Measurements from ENCODE around the gene ADAMTSL1. TPM values are rescaled to one million over a fixed set of nuclear protein-coding genes. Genes with fewer than 3 reads are reported as not detected.

ADAMTSL1 gene
- total RNA-seq, 2 experiments from 2014 or later: not detected

GRCh38 chr9:18682907-18683306, 209.0 kb downstream of the ADAMTSL1 start:
- H3K4me1 ChIP-seq (ENCODE audit: insufficient read depth, low read length, poor library complexity, severe bottlenecking): no peaks in the 10 kb centered on the region
- no peak for DNase-seq (ENCODE audit: low spot score)
- ChIA-PET CTCF (ENCODE audit: unreplicated experiment) (no interaction called here), POLR2A (interaction anchor here (0.6 to 1.4 kb wide), 5 partner anchors 10 to 1328 kb away, joined by 3 to 4 read pairs (median 3); no protein-coding TSS in a partner anchor)
- BruUV-seq (replicated peaks): no TSS peak
- TF ChIP-seq CTCF (conservative IDR thresholded peaks at IDR 0.05; ENCODE audit: low read length) (no peak), EZH2phosphoT487 (IDR thresholded peaks at IDR 0.05; ENCODE audit: borderline replicate concordance, low read depth, low read length) (no peak)
- no peak overlapping the region for H3K27ac ChIP-seq (ENCODE audit: low read depth, low read length, poor library complexity, severe bottlenecking)
- intact Hi-C loops (cut with micrococcal nuclease; ENCODE audit: unreplicated experiment): no loop called here
- no peaks in the 10 kb centered on the region for H3K79me2 ChIP-seq (ENCODE audit: insufficient read depth, low read depth, low read length)
- H3K36me3 ChIP-seq (ENCODE audit: insufficient read depth, low read length): no peaks in the 10 kb centered on the region
- H3K9me2 ChIP-seq (ENCODE audit: insufficient read depth, low read length): no peaks in the 10 kb centered on the region
- H3K4me3 ChIP-seq (ENCODE audit: low read depth, low read length, poor library complexity, severe bottlenecking): no peak overlapping the region
- no peaks in the 10 kb centered on the region for H4K20me1 ChIP-seq (ENCODE audit: insufficient read depth, low read length)
- no peak overlapping the region for H3K4me2 ChIP-seq (ENCODE audit: low read length)
- no peak overlapping the region for H2AFZ ChIP-seq (ENCODE audit: low read length)
- H3K9me3 ChIP-seq (ENCODE audit: low read length): no peaks in the 10 kb centered on the region

- POLR2A ChIA-PET: interaction anchor here (0.6 to 1.4 kb wide), 6 partner anchors 10 to 1328 kb away, joined by 3 to 4 read pairs (median 3); no protein-coding TSS in a partner anchor
- no peak overlapping the region for H3K4me3 ChIP-seq (ENCODE audit: low read depth, low read length, poor library complexity, severe bottlenecking)
- no peaks in the 10 kb centered on the region for H3K36me3 ChIP-seq (ENCODE audit: insufficient read depth, low read length)
- no peaks in the 10 kb centered on the region for H3K4me1 ChIP-seq (ENCODE audit: insufficient read depth, low read length, poor library complexity, severe bottlenecking)
- no peaks in the 10 kb centered on the region for H4K20me1 ChIP-seq (ENCODE audit: insufficient read depth, low read length)
- H3K79me2 ChIP-seq (ENCODE audit: insufficient read depth, low read depth, low read length): no peaks in the 10 kb centered on the region
- no peak for TF ChIP-seq CTCF (conservative IDR thresholded peaks at IDR 0.05; ENCODE audit: low read length)
- no peak for TF ChIP-seq EZH2phosphoT487 (IDR thresholded peaks at IDR 0.05; ENCODE audit: borderline replicate concordance, low read depth, low read length)
- DNase-seq (ENCODE audit: low spot score): no peak
- intact Hi-C loops (cut with micrococcal nuclease; ENCODE audit: unreplicated experiment): no loop called here
- H3K27ac ChIP-seq (ENCODE audit: low read depth, low read length, poor library complexity, severe bottlenecking): no peak overlapping the region
- no peak overlapping the region for H3K4me2 ChIP-seq (ENCODE audit: low read length)
- BruUV-seq (replicated peaks): no TSS peak
- H3K9me2 ChIP-seq (ENCODE audit: insufficient read depth, low read length): no peaks in the 10 kb centered on the region
- no peaks in the 10 kb centered on the region for H3K9me3 ChIP-seq (ENCODE audit: low read length)
- no peak overlapping the region for H2AFZ ChIP-seq (ENCODE audit: low read length)
- CTCF ChIA-PET (ENCODE audit: unreplicated experiment): no interaction called here
These were observed 209.4 kb downstream of the ADAMTSL1 start for GRCh38 chr9:18683312-18683711.

GRCh38 chr9:18683851-18684250, 209.9 kb downstream of the ADAMTSL1 start:
- H2AFZ ChIP-seq (ENCODE audit: low read length): no peak overlapping the region
- no peak for TF ChIP-seq CTCF (conservative IDR thresholded peaks at IDR 0.05; ENCODE audit: low read length)
- TF ChIP-seq EZH2phosphoT487 (IDR thresholded peaks at IDR 0.05; ENCODE audit: borderline replicate concordance, low read depth, low read length): no peak
- no peaks in the 10 kb centered on the region for H3K4me1 ChIP-seq (ENCODE audit: insufficient read depth, low read length, poor library complexity, severe bottlenecking)
- H3K36me3 ChIP-seq (ENCODE audit: insufficient read depth, low read length): no peaks in the 10 kb centered on the region
- ChIA-PET CTCF (ENCODE audit: unreplicated experiment) (no interaction called here), POLR2A (interaction anchor here (0.7 kb wide), 4 partner anchors 93 to 1329 kb away, joined by 3 read pairs; no protein-coding TSS in a partner anchor)
- no peaks in the 10 kb centered on the region for H3K9me3 ChIP-seq (ENCODE audit: low read length)
- H4K20me1 ChIP-seq (ENCODE audit: insufficient read depth, low read length): no peaks in the 10 kb centered on the region
- no peaks in the 10 kb centered on the region for H3K79me2 ChIP-seq (ENCODE audit: insufficient read depth, low read depth, low read length)
- no peak for DNase-seq (ENCODE audit: low spot score)
- no TSS peak for BruUV-seq (replicated peaks)
- no peak overlapping the region for H3K27ac ChIP-seq (ENCODE audit: low read depth, low read length, poor library complexity, severe bottlenecking)
- no peak overlapping the region for H3K4me2 ChIP-seq (ENCODE audit: low read length)
- no peak overlapping the region for H3K4me3 ChIP-seq (ENCODE audit: low read depth, low read length, poor library complexity, severe bottlenecking)
- intact Hi-C loops (cut with micrococcal nuclease; ENCODE audit: unreplicated experiment): no loop called here
- no peaks in the 10 kb centered on the region for H3K9me2 ChIP-seq (ENCODE audit: insufficient read depth, low read length)
